Naive B cell (primary cell): Measurements from ENCODE around the gene AREL1. TPM values are rescaled to one million over a fixed set of nuclear protein-coding genes. Genes with fewer than 3 reads are reported as not detected.

Source experiments
- polyA plus RNA-seq, 6 donors: library from polyadenylated mRNA; unstranded; fragments of 300-500 nt; fragmentation: Illumina TruSeq; gene quantifications; one replicate each; pipeline ENCODE4 v1.2.3, GENCODE V29; 2021; ENCODE audit warnings: low read depth in 6 of 6

AREL1 gene
- polyA plus RNA-seq, 6 donors from 2014 or later = 8.1 to 16.1 (median 13.6) TPM

Other genes with a start within 250 kb of the AREL1 start
- 100 to 1,000 TPM; 174 to 259 (median 195) TPM for gene NPC2, start 219.8 kb downstream of the AREL1 start, polyA plus RNA-seq
- gene ISCA2, start 219.3 kb downstream of the AREL1 start, polyA plus RNA-seq = 10 to 100 TPM; 63.9 to 84.9 (median 77.1) TPM
- gene LTBP2, start 100.8 kb downstream of the AREL1 start, polyA plus RNA-seq = under 1 TPM; 0.09 to 0.86 (median 0.17) TPM
- 10 to 100 TPM; 28.3 to 42.3 (median 33.8) TPM for gene FCF1, start 64 bp upstream of the AREL1 start, polyA plus RNA-seq
- 10 to 100 TPM in 4 of 6 donors, 1 to 10 TPM in 2; 5.4 to 27.1 (median 12.1) TPM for gene YLPM1, start 50.2 kb upstream of the AREL1 start, polyA plus RNA-seq
- gene PROX2, start 163.1 kb upstream of the AREL1 start, polyA plus RNA-seq = under 1 TPM in 1 of 6 donors, not detected in 5; 0.22 TPM
- gene DLST, start 168.8 kb upstream of the AREL1 start, polyA plus RNA-seq = 10 to 100 TPM in 1 of 6 donors, 1 to 10 TPM in 5; 6.6 to 10.5 (median 8.2) TPM
- under 1 TPM in 2 of 6 donors, not detected in 4; 0.34 to 0.42 TPM for gene RPS6KL1, start 210.2 kb upstream of the AREL1 start, polyA plus RNA-seq
- gene PGF, start 242.5 kb upstream of the AREL1 start, polyA plus RNA-seq = under 1 TPM in 4 of 6 donors, not detected in 2; 0.13 to 0.65 (median 0.15) TPM